HG02938 (cell line): ENCODE results near the gene OR4A47.
"Not testable (repeated sequence)": the region's sequence is repeated elsewhere in the genome, so short reads cannot be mapped to it uniquely, and the experiment has no call there.

Experiments
- ATAC-seq: cut with Tn5 transposase; IDR thresholded peaks from one replicate; pipeline ENCODE4 v1.9.1; 2021; ENCODE audit warnings: mild to moderate bottlenecking, moderate library complexity; ENCODE audit not compliant: unreplicated experiment

OR4A47 gene

GRCh38 chr11:48488493-48488892, at the start of gene OR4A47:
Gene OR4A47 (plus strand): TSS chr11:48488793. CDS start chr11:48488793, 0 bp downstream.
- ATAC-seq = not testable (repeated sequence)

GRCh38 chr11:48455909-48456308, 32.7 kb upstream of the OR4A47 start:
- not testable (repeated sequence) for ATAC-seq

- ATAC-seq = not testable (repeated sequence)
These were observed 14.6 kb upstream of the OR4A47 start for GRCh38 chr11:48473966-48474365.

GRCh38 chr11:48474703-48475102, 13.9 kb upstream of the OR4A47 start:
- not testable (repeated sequence) for ATAC-seq

- not testable (repeated sequence) for ATAC-seq
These were observed 17.6 kb downstream of the OR4A47 start for GRCh38 chr11:48506169-48506568.

GRCh38 chr11:48538991-48539390, 50.4 kb downstream of the OR4A47 start:
- no peak for ATAC-seq
